GM19023 (cell line): Measurements from ENCODE around the gene COL16A1.

ENCODE experiments used
- ATAC-seq: cut with Tn5 transposase; IDR thresholded peaks from one replicate; pipeline ENCODE4 v1.9.1; 2021; ENCODE audit warnings: mild to moderate bottlenecking, moderate library complexity; ENCODE audit not compliant: unreplicated experiment

Gene COL16A1

GRCh38 chr1:31627301-31627929 lies 76.4 kb downstream of the COL16A1 start:
- ATAC-seq: no peak

- ATAC-seq: no peak
These were observed 77.3 kb downstream of the COL16A1 start for GRCh38 chr1:31626223-31627207.

GRCh38 chr1:31625561-31626222 lies 78.1 kb downstream of the COL16A1 start:
- ATAC-seq: no peak

GRCh38 chr1:31624731-31625514 lies 78.9 kb downstream of the COL16A1 start:
- ATAC-seq: no peak

- no peak for ATAC-seq
These were observed 79.5 kb downstream of the COL16A1 start for GRCh38 chr1:31624309-31624708.

GRCh38 chr1:31623365-31623764 lies 80.5 kb downstream of the COL16A1 start:
- ATAC-seq: no peak

GRCh38 chr1:31621847-31622730 lies 81.7 kb downstream of the COL16A1 start:
- no peak for ATAC-seq

GRCh38 chr1:31621498-31621820 lies 82.4 kb downstream of the COL16A1 start:
- no peak for ATAC-seq

- no peak for ATAC-seq
These were observed 83.0 kb downstream of the COL16A1 start for GRCh38 chr1:31620631-31621497.

GRCh38 chr1:31618916-31619846 lies 84.6 kb downstream of the COL16A1 start:
- ATAC-seq: no peak

- no peak for ATAC-seq
These were observed 85.7 kb downstream of the COL16A1 start for GRCh38 chr1:31617916-31618746.

GRCh38 chr1:31617218-31617915 lies 86.5 kb downstream of the COL16A1 start, which contains the start of gene HCRTR1:
TSS of gene HCRTR1 (plus strand) at chr1:31617689. CDS start at chr1:31619193, 1,504 bp downstream.
- ATAC-seq: no peak

GRCh38 chr1:31615939-31616338 lies 87.9 kb downstream of the COL16A1 start:
- ATAC-seq: no peak

- no peak for ATAC-seq
These were observed 88.4 kb downstream of the COL16A1 start for GRCh38 chr1:31615414-31615813.

GRCh38 chr1:31614414-31615005 lies 89.3 kb downstream of the COL16A1 start:
- no peak for ATAC-seq
